GM12874 (cell line): ENCODE measurements around the gene IMMP2L.

Experiments used
- CTCF ChIP-seq: IDR thresholded peaks from 2 replicates; pipeline ENCODE4 v1.5.1; 2011; ENCODE audit warnings: low read depth, mild to moderate bottlenecking, control low read depth, low read length, moderate library complexity; ENCODE audit not compliant: insufficient read depth

The IMMP2L gene

GRCh38 chr7:110885474-110885873, 676.8 kb downstream of the IMMP2L start:
- TF ChIP-seq CTCF: no peak

- TF ChIP-seq CTCF: no peak
Observed at GRCh38 chr7:110881721-110882120, 680.6 kb downstream of the IMMP2L start.

GRCh38 chr7:110880971-110881370, 681.3 kb downstream of the IMMP2L start:
- TF ChIP-seq CTCF: no peak

- TF ChIP-seq CTCF: no peak
Observed at GRCh38 chr7:110877016-110877415, 685.3 kb downstream of the IMMP2L start.

GRCh38 chr7:110875346-110875745, 686.9 kb downstream of the IMMP2L start:
- no peak for TF ChIP-seq CTCF

GRCh38 chr7:110871856-110872255, 690.4 kb downstream of the IMMP2L start:
- TF ChIP-seq CTCF: no peak

- TF ChIP-seq CTCF: no peak
Observed at GRCh38 chr7:110870926-110871325, 691.4 kb downstream of the IMMP2L start.

- TF ChIP-seq CTCF: no peak
Observed at GRCh38 chr7:110868458-110868857, 693.8 kb downstream of the IMMP2L start.
